GM23338 (cell line): Measurements from ENCODE around the gene DMRTA2. TPM values are rescaled to one million over a fixed set of nuclear protein-coding genes. Genes with fewer than 3 reads are reported as not detected.

Source experiments
- ATAC-seq: fragments of 200-7000 bp; cut with Tn5 transposase; 3 replicates; pipeline ENCODE4 v1.9.1; 2020
- DNase-seq: peaks from one replicate; pipeline ENCODE4 v3.0.0-alpha.2; 2015; ENCODE audit warnings: low spot score
- H2AFZ ChIP-seq: fragments of 200-600 bp; sonication (generic); 2 replicates; pipeline ENCODE4 v1.8.0; 2016; ENCODE audit warnings: antibody characterized with exemption, mild to moderate bottlenecking, moderate library complexity
- H3F3A ChIP-seq: fragments of 200-600 bp; sonication (generic); replicated peaks from 2 replicates; pipeline ENCODE4 v1.8.0; 2017; ENCODE audit warnings: antibody characterized with exemption, mixed run types, low read depth
- H3K27ac ChIP-seq: fragments of 200-600 bp; sonication (generic); 2 replicates; pipeline ENCODE4 v1.6.1; 2016; ENCODE audit warnings: low read depth
- H3K27me3 ChIP-seq: fragments of 200-600 bp; sonication (generic); 2 replicates; pipeline ENCODE4 v1.8.0; 2016; ENCODE audit warnings: mild to moderate bottlenecking, mixed run types, moderate library complexity; ENCODE audit not compliant: insufficient read depth
- H3K36me3 ChIP-seq: fragments of 200-600 bp; sonication (generic); 2 replicates; pipeline ENCODE4 v1.8.0; 2016; ENCODE audit warnings: mild to moderate bottlenecking; ENCODE audit not compliant: insufficient read depth
- H3K4me1 ChIP-seq: fragments of 200-600 bp; sonication (generic); 2 replicates; pipeline ENCODE4 v1.8.0; 2016; ENCODE audit warnings: mild to moderate bottlenecking, moderate library complexity; ENCODE audit not compliant: insufficient read depth
- H3K4me2 ChIP-seq: fragments of 200-600 bp; sonication (generic); 2 replicates; pipeline ENCODE4 v1.7.1; 2017; ENCODE audit warnings: mixed run types
- H3K4me3 ChIP-seq: fragments of 200-600 bp; sonication (generic); 2 replicates; pipeline ENCODE4 v1.6.1; 2016; ENCODE audit warnings: mixed run types
- H3K79me2 ChIP-seq: fragments of 200-600 bp; sonication (generic); replicated peaks from 2 replicates; pipeline ENCODE4 v1.8.0; 2017; ENCODE audit warnings: mild to moderate bottlenecking; ENCODE audit not compliant: insufficient read depth
- H3K9me2 ChIP-seq: fragments of 200-600 bp; sonication (generic); 2 replicates; pipeline ENCODE4 v1.8.0; 2017; ENCODE audit not compliant: insufficient read depth
- H4K20me1 ChIP-seq: fragments of 200-600 bp; sonication (generic); replicated peaks from 2 replicates; pipeline ENCODE4 v1.8.0; 2017; ENCODE audit warnings: mild to moderate bottlenecking; ENCODE audit not compliant: insufficient read depth
- H3K27ac Mint-ChIP-seq: 2 replicates; pipeline ENCODE4 v1.8.0; 2020; ENCODE audit warnings: inconsistent platforms, mild to moderate bottlenecking, moderate library complexity, mixed read lengths
- H3K27me3 Mint-ChIP-seq: 3 replicates; pipeline ENCODE4 v1.8.0; 2022; ENCODE audit warnings: low read depth, mild to moderate bottlenecking, moderate library complexity, mixed read lengths, inconsistent platforms; ENCODE audit not compliant: insufficient read depth, poor library complexity
- H3K36me3 Mint-ChIP-seq: 3 replicates; pipeline ENCODE4 v1.8.0; 2021; ENCODE audit warnings: low read depth, mild to moderate bottlenecking, inconsistent platforms, moderate library complexity, mixed read lengths
- H3K4me1 Mint-ChIP-seq: 3 replicates; pipeline ENCODE4 v1.8.0; 2020; ENCODE audit warnings: mild to moderate bottlenecking, inconsistent platforms, mixed read lengths
- H3K4me3 Mint-ChIP-seq: 3 replicates; pipeline ENCODE4 v1.8.0; 2021; ENCODE audit warnings: moderate library complexity, mild to moderate bottlenecking, inconsistent platforms, mixed read lengths
- H3K9me3 Mint-ChIP-seq: 3 replicates; pipeline ENCODE4 v1.8.0; 2020; ENCODE audit warnings: moderate library complexity, mild to moderate bottlenecking, inconsistent platforms, mixed read lengths
- CREB1 ChIP-seq: fragments of 250-450 bp; sonication (Bioruptor Pico); IDR thresholded peaks from 2 replicates; pipeline ENCODE4 v1.5.0; 2020; ENCODE audit warnings: low read depth, mild to moderate bottlenecking, moderate library complexity
- EZH2 ChIP-seq: fragments of 200-600 bp; sonication (generic); IDR thresholded peaks from one replicate; pipeline ENCODE4 v1.8.0; 2017; ENCODE audit warnings: antibody characterized with exemption, mild to moderate bottlenecking, low read depth; ENCODE audit not compliant: unreplicated experiment
- EZH2phosphoT487 ChIP-seq: fragments of 200-600 bp; sonication (generic); IDR thresholded peaks from one replicate; pipeline ENCODE4 v1.8.1; 2018; ENCODE audit warnings: antibody characterized with exemption; ENCODE audit not compliant: unreplicated experiment
- JUNB ChIP-seq: IDR thresholded peaks from one replicate; pipeline ENCODE4 v1.6.1; 2016; ENCODE audit warnings: antibody characterized with exemption; ENCODE audit not compliant: unreplicated experiment
- STAT1 ChIP-seq: IDR thresholded peaks from one replicate; pipeline ENCODE4 v1.6.1; 2016; ENCODE audit warnings: antibody characterized with exemption; ENCODE audit not compliant: unreplicated experiment
- ZNF331 ChIP-seq: fragments of 250-450 bp; sonication (Bioruptor Pico); IDR thresholded peaks from 2 replicates; pipeline ENCODE4 v1.5.0; 2020; ENCODE audit warnings: low read depth, mild to moderate bottlenecking, moderate library complexity
- polyA plus RNA-seq: library from polyadenylated mRNA; unstranded; fragments of >200 nt; fragmentation: Nextera tagmentation; extraction: Ambion mirVana; gene quantifications from 2 replicates; pipeline ENCODE4 v1.2.1, GENCODE V29; 2016
- total RNA-seq: library from RNA; depleted of rRNA; stranded (reverse); fragments of >200 nt; shearing (Covaris generic); gene quantifications from 2 replicates; pipeline ENCODE4 v1.2.3, GENCODE V29; 2014
- TF ChIP-seq, protein P1 (sequence below): IDR thresholded peaks from 2 replicates; pipeline ENCODE4 v1.6.1; 2016; ENCODE audit warnings: antibody characterized with exemption
- TF ChIP-seq, protein P2 (sequence below): IDR thresholded peaks from one replicate; pipeline ENCODE4 v1.6.1; 2018; ENCODE audit warnings: antibody characterized with exemption; ENCODE audit not compliant: unreplicated experiment
- TF ChIP-seq, protein P3 (sequence below), 2 experiments: fragments of 200-600 bp in 1 of 2; sonication (generic) in 1 of 2; conservative IDR thresholded peaks; 2 replicates each; pipeline versions ENCODE4 v1.5.1 to v1.6.1; 2016 to 2017; ENCODE audit warnings: antibody characterized with exemption in 2 of 2, low read depth in 2 of 2, mild to moderate bottlenecking in 2 of 2, moderate library complexity in 1 of 2

The DMRTA2 gene
- total and polyA plus RNA-seq, 2 experiments from 2014 or later, result 0.07 TPM; not detected in 1

DNA sequence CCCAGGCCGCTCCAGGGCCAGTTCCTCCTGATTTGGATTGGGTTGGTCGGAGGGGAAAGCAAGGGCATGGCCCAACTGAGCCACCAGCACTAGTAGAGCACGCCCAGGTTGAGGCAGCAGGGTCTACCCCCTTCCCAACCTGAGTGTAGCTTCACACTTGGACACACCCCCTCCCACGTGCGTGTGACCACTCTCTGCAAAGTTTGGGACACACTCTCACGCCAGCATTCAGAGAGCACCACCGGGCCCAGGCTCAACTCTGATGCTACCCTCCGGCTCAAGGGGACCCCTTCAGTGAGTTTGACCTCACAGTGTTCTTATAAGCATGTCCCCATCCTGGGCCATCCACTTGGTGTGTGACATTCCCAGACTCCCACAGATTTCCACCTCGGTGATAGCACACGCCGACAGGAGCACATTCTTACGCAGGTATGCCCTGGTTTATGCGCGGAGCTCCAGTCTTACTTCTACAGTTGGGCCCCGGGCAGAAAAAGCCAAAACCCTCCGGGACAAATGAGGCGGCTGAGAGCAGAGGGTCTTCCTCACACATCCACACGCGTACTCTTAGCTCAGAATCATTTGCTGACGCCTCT lies 3.0 kb upstream of the DMRTA2 start:
- H3K4me2 ChIP-seq, result peak overlapping the region; percentile 69; the same call in 1 of the 2 replicates
- H3K9me3 Mint-ChIP-seq, result peaks cover 6% of the 10 kb centered on the region
- peak; percentile 37 for DNase-seq

GRCh38 chr1:50425376-50426107 lies 2.3 kb upstream of the DMRTA2 start:
- Histone ChIP-seq H3K4me3 (peak overlapping the region; percentile 36; the same call in 1 of the 2 replicates), H3K4me2 (peak overlapping the region; percentile 93), H3K27me3 (peaks cover 100% of the 10 kb centered on the region), H3K36me3 (no peaks in the 10 kb centered on the region; the same call in 1 of the 2 replicates), H3K4me1 (peaks cover 43% of the 10 kb centered on the region), H3K9me2 (no peaks in the 10 kb centered on the region), H3F3A (peaks cover 11% of the 10 kb centered on the region; the same call in 1 of the 2 replicates), H2AFZ (no peak overlapping the region), H3K79me2 (no peaks in the 10 kb centered on the region), H3K27ac (no peak overlapping the region), H4K20me1 (peaks cover 44% of the 10 kb centered on the region)
- Mint-ChIP-seq H3K27me3 (peaks cover 99% of the 10 kb centered on the region), H3K27ac (no peak overlapping the region), H3K9me3 (peaks cover 6% of the 10 kb centered on the region), H3K36me3 (peaks cover 4% of the 10 kb centered on the region; the same call in 2 of the 3 replicates), H3K4me1 (peaks cover 57% of the 10 kb centered on the region), H3K4me3 (peak overlapping the region; percentile 76)
- ATAC-seq (peak; percentile 7), DNase-seq (peak; percentile 67)
- TF ChIP-seq JUNB (no peak), STAT1 (no peak), CREB1 (CRISPR knock-in tag) (no peak), ZNF331 (CRISPR knock-in tag) (no peak), EZH2phosphoT487 (peak; percentile 49), EZH2 (peak; percentile 96)
- TF ChIP-seq, protein P1, sequence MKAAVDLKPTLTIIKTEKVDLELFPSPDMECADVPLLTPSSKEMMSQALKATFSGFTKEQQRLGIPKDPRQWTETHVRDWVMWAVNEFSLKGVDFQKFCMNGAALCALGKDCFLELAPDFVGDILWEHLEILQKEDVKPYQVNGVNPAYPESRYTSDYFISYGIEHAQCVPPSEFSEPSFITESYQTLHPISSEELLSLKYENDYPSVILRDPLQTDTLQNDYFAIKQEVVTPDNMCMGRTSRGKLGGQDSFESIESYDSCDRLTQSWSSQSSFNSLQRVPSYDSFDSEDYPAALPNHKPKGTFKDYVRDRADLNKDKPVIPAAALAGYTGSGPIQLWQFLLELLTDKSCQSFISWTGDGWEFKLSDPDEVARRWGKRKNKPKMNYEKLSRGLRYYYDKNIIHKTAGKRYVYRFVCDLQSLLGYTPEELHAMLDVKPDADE, result no peak
- TF ChIP-seq, protein P2, sequence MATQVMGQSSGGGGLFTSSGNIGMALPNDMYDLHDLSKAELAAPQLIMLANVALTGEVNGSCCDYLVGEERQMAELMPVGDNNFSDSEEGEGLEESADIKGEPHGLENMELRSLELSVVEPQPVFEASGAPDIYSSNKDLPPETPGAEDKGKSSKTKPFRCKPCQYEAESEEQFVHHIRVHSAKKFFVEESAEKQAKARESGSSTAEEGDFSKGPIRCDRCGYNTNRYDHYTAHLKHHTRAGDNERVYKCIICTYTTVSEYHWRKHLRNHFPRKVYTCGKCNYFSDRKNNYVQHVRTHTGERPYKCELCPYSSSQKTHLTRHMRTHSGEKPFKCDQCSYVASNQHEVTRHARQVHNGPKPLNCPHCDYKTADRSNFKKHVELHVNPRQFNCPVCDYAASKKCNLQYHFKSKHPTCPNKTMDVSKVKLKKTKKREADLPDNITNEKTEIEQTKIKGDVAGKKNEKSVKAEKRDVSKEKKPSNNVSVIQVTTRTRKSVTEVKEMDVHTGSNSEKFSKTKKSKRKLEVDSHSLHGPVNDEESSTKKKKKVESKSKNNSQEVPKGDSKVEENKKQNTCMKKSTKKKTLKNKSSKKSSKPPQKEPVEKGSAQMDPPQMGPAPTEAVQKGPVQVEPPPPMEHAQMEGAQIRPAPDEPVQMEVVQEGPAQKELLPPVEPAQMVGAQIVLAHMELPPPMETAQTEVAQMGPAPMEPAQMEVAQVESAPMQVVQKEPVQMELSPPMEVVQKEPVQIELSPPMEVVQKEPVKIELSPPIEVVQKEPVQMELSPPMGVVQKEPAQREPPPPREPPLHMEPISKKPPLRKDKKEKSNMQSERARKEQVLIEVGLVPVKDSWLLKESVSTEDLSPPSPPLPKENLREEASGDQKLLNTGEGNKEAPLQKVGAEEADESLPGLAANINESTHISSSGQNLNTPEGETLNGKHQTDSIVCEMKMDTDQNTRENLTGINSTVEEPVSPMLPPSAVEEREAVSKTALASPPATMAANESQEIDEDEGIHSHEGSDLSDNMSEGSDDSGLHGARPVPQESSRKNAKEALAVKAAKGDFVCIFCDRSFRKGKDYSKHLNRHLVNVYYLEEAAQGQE, result no peak
- TF ChIP-seq, protein P3, sequence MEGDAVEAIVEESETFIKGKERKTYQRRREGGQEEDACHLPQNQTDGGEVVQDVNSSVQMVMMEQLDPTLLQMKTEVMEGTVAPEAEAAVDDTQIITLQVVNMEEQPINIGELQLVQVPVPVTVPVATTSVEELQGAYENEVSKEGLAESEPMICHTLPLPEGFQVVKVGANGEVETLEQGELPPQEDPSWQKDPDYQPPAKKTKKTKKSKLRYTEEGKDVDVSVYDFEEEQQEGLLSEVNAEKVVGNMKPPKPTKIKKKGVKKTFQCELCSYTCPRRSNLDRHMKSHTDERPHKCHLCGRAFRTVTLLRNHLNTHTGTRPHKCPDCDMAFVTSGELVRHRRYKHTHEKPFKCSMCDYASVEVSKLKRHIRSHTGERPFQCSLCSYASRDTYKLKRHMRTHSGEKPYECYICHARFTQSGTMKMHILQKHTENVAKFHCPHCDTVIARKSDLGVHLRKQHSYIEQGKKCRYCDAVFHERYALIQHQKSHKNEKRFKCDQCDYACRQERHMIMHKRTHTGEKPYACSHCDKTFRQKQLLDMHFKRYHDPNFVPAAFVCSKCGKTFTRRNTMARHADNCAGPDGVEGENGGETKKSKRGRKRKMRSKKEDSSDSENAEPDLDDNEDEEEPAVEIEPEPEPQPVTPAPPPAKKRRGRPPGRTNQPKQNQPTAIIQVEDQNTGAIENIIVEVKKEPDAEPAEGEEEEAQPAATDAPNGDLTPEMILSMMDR (conservative IDR thresholded peaks at IDR 0.05; ENCODE audit: low read depth in 2 of 2), result peak in 1 of 2 experiments; percentile 42; a peak in 2 of 4 replicates

More for the DNA sequence above, 3.0 kb upstream of the DMRTA2 start:
- H3K36me3 Mint-ChIP-seq, result peaks cover 4% of the 10 kb centered on the region; the same call in 2 of the 3 replicates
- no peak overlapping the region for H3K4me3 Mint-ChIP-seq
- peaks cover 62% of the 10 kb centered on the region for H3K4me1 Mint-ChIP-seq
- no peak for ATAC-seq
- Histone ChIP-seq H2AFZ (no peak overlapping the region), H3K27ac (no peak overlapping the region), H3K9me2 (no peaks in the 10 kb centered on the region), H3K79me2 (no peaks in the 10 kb centered on the region), H3K27me3 (peaks cover 100% of the 10 kb centered on the region), H3K4me1 (peaks cover 44% of the 10 kb centered on the region), H3F3A (peaks cover 11% of the 10 kb centered on the region; the same call in 1 of the 2 replicates), H3K36me3 (no peaks in the 10 kb centered on the region; the same call in 1 of the 2 replicates), H4K20me1 (peaks cover 44% of the 10 kb centered on the region), H3K4me3 (peak overlapping the region; percentile 34; the same call in 1 of the 2 replicates)
- peaks cover 99% of the 10 kb centered on the region for H3K27me3 Mint-ChIP-seq
- no peak overlapping the region for H3K27ac Mint-ChIP-seq
- TF ChIP-seq CREB1 (CRISPR knock-in tag) (no peak), EZH2 (peak; percentile 82)
